Stimulated activated CD8-positive, alpha-beta memory T cell treated with anti-CD3 and anti-CD28 coated beads, Interleukin-12 subunit alpha, Interleukin-12 subunit beta, amount 100 ng/mL, for 1 hour (primary cell): ENCODE data around the gene DARS1.
"Not testable (repeated sequence)": the region's sequence is repeated elsewhere in the genome, so short reads cannot be mapped to it uniquely, and the experiment has no call there.

Experiments
- DNase-seq: peaks from one replicate; pipeline ENCODE4 v3.0.0-alpha.2; 2020; ENCODE audit warnings: low read depth

Gene DARS1

GRCh38 chr2:135876770-135877169, 108.7 kb downstream of the DARS1 start:
- not testable (repeated sequence) for DNase-seq

GRCh38 chr2:135876066-135876711, 109.2 kb downstream of the DARS1 start, which contains the start of gene MCM6:
TSS of gene MCM6 (minus strand) at chr2:135876443. CDS start at chr2:135876365, 78 bp downstream.
- DNase-seq = peak; percentile 97

- DNase-seq = peak; percentile 51
These were observed 109.8 kb downstream of the DARS1 start for GRCh38 chr2:135875491-135876065.

- DNase-seq = no peak
These were observed 110.6 kb downstream of the DARS1 start for GRCh38 chr2:135874777-135875365.

GRCh38 chr2:135870571-135870970, 114.9 kb downstream of the DARS1 start:
- no peak for DNase-seq

GRCh38 chr2:135863233-135863632, 122.2 kb downstream of the DARS1 start:
- DNase-seq = no peak

GRCh38 chr2:135862718-135863117, 122.7 kb downstream of the DARS1 start:
- DNase-seq = no peak
